ENCODE measurements around the gene HBB.

DNA sequence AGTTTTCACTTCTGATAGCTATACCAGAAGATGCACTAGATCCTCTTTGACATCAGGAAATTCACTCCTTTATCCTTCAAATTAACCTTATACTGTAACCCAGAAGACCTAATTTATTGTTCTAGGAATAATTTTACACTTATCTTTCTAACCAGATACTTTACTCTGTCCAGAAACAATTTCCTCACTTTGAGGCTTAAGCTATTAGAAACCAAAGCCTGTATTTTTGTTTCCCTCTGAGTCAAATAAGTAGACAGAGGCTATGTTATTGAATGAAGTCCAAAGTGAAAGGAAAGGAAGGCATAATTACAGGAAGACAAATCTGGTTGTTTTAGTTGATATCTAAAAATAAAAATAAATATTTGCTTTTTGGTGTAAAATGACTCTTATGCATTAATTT lies 28.6 kb downstream of the HBB start:
- TF ChIP-seq, protein P1, sequence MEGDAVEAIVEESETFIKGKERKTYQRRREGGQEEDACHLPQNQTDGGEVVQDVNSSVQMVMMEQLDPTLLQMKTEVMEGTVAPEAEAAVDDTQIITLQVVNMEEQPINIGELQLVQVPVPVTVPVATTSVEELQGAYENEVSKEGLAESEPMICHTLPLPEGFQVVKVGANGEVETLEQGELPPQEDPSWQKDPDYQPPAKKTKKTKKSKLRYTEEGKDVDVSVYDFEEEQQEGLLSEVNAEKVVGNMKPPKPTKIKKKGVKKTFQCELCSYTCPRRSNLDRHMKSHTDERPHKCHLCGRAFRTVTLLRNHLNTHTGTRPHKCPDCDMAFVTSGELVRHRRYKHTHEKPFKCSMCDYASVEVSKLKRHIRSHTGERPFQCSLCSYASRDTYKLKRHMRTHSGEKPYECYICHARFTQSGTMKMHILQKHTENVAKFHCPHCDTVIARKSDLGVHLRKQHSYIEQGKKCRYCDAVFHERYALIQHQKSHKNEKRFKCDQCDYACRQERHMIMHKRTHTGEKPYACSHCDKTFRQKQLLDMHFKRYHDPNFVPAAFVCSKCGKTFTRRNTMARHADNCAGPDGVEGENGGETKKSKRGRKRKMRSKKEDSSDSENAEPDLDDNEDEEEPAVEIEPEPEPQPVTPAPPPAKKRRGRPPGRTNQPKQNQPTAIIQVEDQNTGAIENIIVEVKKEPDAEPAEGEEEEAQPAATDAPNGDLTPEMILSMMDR (IDR thresholded peaks at IDR 0.05) = no peak
- no peak for TF ChIP-seq POLR2A (IDR thresholded peaks at IDR 0.05)

Measured in uterus (tissue), 2 donors.